Tibial artery (tissue), 4 donors: ENCODE measurements around the gene APBB2.

Experiments used
- DNase-seq, 2 donors: peaks; one replicate each; pipeline ENCODE4 v3.0.0-alpha.2; 2019
- H3K27ac ChIP-seq, 2 donors: fragments of 200-600 bp; sonication (generic) in 1 of 2; 1 replicate in 1 of 2; 2 replicates in 1 of 2; pipeline ENCODE4 v1.5.1; 2018 to 2019; ENCODE audit warnings: mild to moderate bottlenecking in 1 of 2
- H3K27me3 ChIP-seq, 2 donors: fragments of 200-600 bp; sonication (generic) in 1 of 2; one replicate each; pipeline versions ENCODE4 v1.5.1 to v1.6.0; 2016 to 2019
- H3K36me3 ChIP-seq, 3 donors: fragments of 200-600 bp; sonication (generic) in 2 of 3; one replicate each; pipeline ENCODE4 v1.5.1; 2016 to 2019; ENCODE audit warnings: mild to moderate bottlenecking in 2 of 3
- H3K4me1 ChIP-seq, 4 donors: fragments of 200-600 bp; sonication (generic) in 2 of 4; 1 replicate in 3 of 4; 2 replicates in 1 of 4; pipeline ENCODE4 v1.5.1; 2016 to 2019
- H3K4me3 ChIP-seq, 2 donors: fragments of 200-600 bp; sonication (generic) in 1 of 2; 1 replicate in 1 of 2; 2 replicates in 1 of 2; pipeline ENCODE4 v1.5.1; 2018 to 2019; ENCODE audit warnings: mild to moderate bottlenecking in 2 of 2
- H3K9me3 ChIP-seq, 3 donors: fragments of 200-600 bp; sonication (generic) in 1 of 3; one replicate each; pipeline ENCODE4 v1.5.1; 2016 to 2019
- intact Hi-C: fragments of 100-400 bp; cut with DNase I; formaldehyde crosslinking; loops from one replicate; pipeline ENCODE4 v1.15.0; 2023; ENCODE audit warnings: low total_unique reads
- TF ChIP-seq, protein P1 (sequence below), 2 experiments: fragments of 200-600 bp in 1 of 2; fragments of 450-650 bp in 1 of 2; IDR thresholded peaks; one replicate each; pipeline ENCODE4 v1.5.1; 2017 to 2019; ENCODE audit warnings: antibody characterized with exemption in 2 of 2, mild to moderate bottlenecking in 1 of 2, moderate library complexity in 1 of 2

The APBB2 gene

DNA sequence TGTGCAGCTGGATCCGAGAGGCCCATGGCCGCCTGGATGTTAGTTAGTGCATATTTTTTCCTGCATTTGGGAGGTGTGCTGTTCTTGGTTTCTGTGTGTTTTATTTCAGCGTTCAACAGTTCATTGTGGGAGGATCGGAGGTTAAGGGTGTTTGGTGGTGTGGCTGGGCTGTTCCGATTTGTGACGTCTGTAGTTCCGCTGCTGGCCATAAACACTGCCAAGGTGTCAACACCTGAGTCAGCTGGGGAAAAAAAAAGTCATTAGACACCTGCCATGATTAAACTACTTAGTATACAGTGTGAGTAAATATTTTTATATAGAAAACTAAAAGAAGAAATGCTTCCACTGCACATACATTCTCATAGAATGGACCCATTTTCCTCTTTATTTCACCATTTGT, 200.2 kb downstream of the APBB2 start:
- no peaks in the 10 kb centered on the region for H3K9me3 ChIP-seq
- DNase-seq = no peak
- TF ChIP-seq, protein P1, sequence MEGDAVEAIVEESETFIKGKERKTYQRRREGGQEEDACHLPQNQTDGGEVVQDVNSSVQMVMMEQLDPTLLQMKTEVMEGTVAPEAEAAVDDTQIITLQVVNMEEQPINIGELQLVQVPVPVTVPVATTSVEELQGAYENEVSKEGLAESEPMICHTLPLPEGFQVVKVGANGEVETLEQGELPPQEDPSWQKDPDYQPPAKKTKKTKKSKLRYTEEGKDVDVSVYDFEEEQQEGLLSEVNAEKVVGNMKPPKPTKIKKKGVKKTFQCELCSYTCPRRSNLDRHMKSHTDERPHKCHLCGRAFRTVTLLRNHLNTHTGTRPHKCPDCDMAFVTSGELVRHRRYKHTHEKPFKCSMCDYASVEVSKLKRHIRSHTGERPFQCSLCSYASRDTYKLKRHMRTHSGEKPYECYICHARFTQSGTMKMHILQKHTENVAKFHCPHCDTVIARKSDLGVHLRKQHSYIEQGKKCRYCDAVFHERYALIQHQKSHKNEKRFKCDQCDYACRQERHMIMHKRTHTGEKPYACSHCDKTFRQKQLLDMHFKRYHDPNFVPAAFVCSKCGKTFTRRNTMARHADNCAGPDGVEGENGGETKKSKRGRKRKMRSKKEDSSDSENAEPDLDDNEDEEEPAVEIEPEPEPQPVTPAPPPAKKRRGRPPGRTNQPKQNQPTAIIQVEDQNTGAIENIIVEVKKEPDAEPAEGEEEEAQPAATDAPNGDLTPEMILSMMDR (IDR thresholded peaks at IDR 0.05) = no peak
- no peak overlapping the region for H3K4me3 ChIP-seq
- peaks cover 4 to 12% (median 7%) of the 10 kb centered on the region in 3 donors for H3K36me3 ChIP-seq
- H3K27ac ChIP-seq = no peak overlapping the region
- H3K4me1 ChIP-seq = peaks cover 0 to 26% (median 7%) of the 10 kb centered on the region in 4 donors
- intact Hi-C loops = no loop called here
- H3K27me3 ChIP-seq = no peaks in the 10 kb centered on the region

GRCh38 chr4:41013746-41014145, 200.6 kb downstream of the APBB2 start:
- Histone ChIP-seq H3K36me3 (peaks cover 4 to 12% (median 7%) of the 10 kb centered on the region in 3 donors), H3K27ac (no peak overlapping the region), H3K27me3 (no peaks in the 10 kb centered on the region), H3K9me3 (no peaks in the 10 kb centered on the region), H3K4me3 (no peak overlapping the region), H3K4me1 (peaks cover 0 to 30% (median 9%) of the 10 kb centered on the region in 4 donors)
- DNase-seq = no peak
- TF ChIP-seq, protein P1 (IDR thresholded peaks at IDR 0.05) = no peak
- intact Hi-C loops = no loop called here

DNA sequence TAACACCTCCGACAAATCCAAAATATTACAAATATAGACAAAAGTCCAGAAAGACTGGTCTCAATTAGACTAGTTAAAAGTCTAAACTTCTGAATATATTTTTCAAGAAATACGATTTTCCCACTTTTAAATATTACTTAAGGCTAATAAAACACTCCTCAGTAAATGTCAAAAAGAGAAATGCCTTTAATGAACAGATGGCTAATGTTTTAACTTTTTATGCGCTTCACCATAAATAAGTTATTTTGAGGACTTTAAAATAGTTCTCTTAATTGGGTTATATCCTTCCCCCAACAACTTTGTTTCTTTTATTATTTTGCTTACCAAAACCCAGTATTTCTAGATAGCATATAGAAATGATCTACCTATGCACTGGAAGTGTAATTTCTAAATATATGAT, 201.4 kb downstream of the APBB2 start:
- peaks cover 0 to 35% (median 9%) of the 10 kb centered on the region in 4 donors for H3K4me1 ChIP-seq
- H3K9me3 ChIP-seq = no peaks in the 10 kb centered on the region
- peaks cover 4 to 12% (median 7%) of the 10 kb centered on the region in 3 donors for H3K36me3 ChIP-seq
- no peak for DNase-seq
- no peaks in the 10 kb centered on the region for H3K27me3 ChIP-seq
- intact Hi-C loops = no loop called here
- no peak overlapping the region for H3K4me3 ChIP-seq
- TF ChIP-seq, protein P1 (IDR thresholded peaks at IDR 0.05) = no peak
- no peak overlapping the region for H3K27ac ChIP-seq

DNA sequence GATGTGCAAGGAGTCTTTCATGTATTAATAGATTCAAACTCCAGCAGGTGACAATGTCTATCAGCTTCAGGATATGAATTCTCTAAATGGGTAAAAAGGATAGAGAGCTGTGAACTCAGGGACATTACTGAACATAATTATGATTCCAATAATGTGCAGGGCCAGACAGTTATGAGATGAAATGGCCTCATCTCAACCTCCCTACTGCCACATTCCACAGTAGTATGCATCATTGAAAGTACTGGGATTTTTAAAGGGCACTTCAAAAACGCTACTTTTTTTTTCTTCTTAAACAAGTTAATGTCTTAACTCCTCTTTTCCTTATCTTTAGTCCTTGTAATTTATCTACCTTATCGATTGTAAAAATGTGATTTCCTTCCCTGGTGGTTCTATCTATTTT, 202.0 kb downstream of the APBB2 start:
- H3K9me3 ChIP-seq = no peaks in the 10 kb centered on the region
- intact Hi-C loops = no loop called here
- TF ChIP-seq, protein P1 (IDR thresholded peaks at IDR 0.05) = no peak
- no peak for DNase-seq
- H3K36me3 ChIP-seq = peaks cover 4 to 12% (median 7%) of the 10 kb centered on the region in 3 donors
- peaks cover 0 to 39% (median 9%) of the 10 kb centered on the region in 4 donors for H3K4me1 ChIP-seq
- no peaks in the 10 kb centered on the region for H3K27me3 ChIP-seq
- H3K4me3 ChIP-seq = no peak overlapping the region
- H3K27ac ChIP-seq = no peak overlapping the region

GRCh38 chr4:41009411-41009810, 204.9 kb downstream of the APBB2 start:
- TF ChIP-seq, protein P1 (IDR thresholded peaks at IDR 0.05) = no peak
- intact Hi-C loops = no loop called here
- H3K4me3 ChIP-seq = no peak overlapping the region
- peaks cover 0 to 32% (median 9%) of the 10 kb centered on the region in 4 donors for H3K4me1 ChIP-seq
- no peaks in the 10 kb centered on the region for H3K9me3 ChIP-seq
- DNase-seq = no peak
- no peaks in the 10 kb centered on the region for H3K27me3 ChIP-seq
- no peak overlapping the region for H3K27ac ChIP-seq
- peaks cover 4 to 12% (median 7%) of the 10 kb centered on the region in 3 donors for H3K36me3 ChIP-seq

- TF ChIP-seq, protein P1 (IDR thresholded peaks at IDR 0.05) = no peak
- Histone ChIP-seq H3K27me3 (no peaks in the 10 kb centered on the region), H3K9me3 (no peaks in the 10 kb centered on the region), H3K36me3 (no peaks in the 10 kb centered on the region), H3K4me1 (peaks cover 0 to 23% (median 8%) of the 10 kb centered on the region in 4 donors), H3K4me3 (no peak overlapping the region), H3K27ac (no peak overlapping the region)
- DNase-seq = no peak
- intact Hi-C loops = no loop called here
Measured at GRCh38 chr4:41006141-41006540, 208.2 kb downstream of the APBB2 start.
